C4-2B (cell line): ENCODE data around the gene GRIP2.

Experiments used
- ZFX ChIP-seq: fragments of 450-650 bp; IDR thresholded peaks from 2 replicates; pipeline ENCODE4 v1.6.1; 2017
- TF ChIP-seq, protein P1 (sequence below): fragments of 450-650 bp; conservative IDR thresholded peaks from 2 replicates; pipeline ENCODE4 v1.5.1; 2017; ENCODE audit warnings: mild to moderate bottlenecking

- TF ChIP-seq, protein P1, sequence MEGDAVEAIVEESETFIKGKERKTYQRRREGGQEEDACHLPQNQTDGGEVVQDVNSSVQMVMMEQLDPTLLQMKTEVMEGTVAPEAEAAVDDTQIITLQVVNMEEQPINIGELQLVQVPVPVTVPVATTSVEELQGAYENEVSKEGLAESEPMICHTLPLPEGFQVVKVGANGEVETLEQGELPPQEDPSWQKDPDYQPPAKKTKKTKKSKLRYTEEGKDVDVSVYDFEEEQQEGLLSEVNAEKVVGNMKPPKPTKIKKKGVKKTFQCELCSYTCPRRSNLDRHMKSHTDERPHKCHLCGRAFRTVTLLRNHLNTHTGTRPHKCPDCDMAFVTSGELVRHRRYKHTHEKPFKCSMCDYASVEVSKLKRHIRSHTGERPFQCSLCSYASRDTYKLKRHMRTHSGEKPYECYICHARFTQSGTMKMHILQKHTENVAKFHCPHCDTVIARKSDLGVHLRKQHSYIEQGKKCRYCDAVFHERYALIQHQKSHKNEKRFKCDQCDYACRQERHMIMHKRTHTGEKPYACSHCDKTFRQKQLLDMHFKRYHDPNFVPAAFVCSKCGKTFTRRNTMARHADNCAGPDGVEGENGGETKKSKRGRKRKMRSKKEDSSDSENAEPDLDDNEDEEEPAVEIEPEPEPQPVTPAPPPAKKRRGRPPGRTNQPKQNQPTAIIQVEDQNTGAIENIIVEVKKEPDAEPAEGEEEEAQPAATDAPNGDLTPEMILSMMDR = no peak
- no peak for TF ChIP-seq ZFX
Measured at GRCh38 chr3:14464521-14464920, 75.6 kb downstream of the GRIP2 start.
